ENCODE measurements around the gene PIK3CA. TPM values are rescaled to one million over a fixed set of nuclear protein-coding genes. Genes with fewer than 3 reads are reported as not detected.
A peak's percentile ranks its signal among the peaks of the same experiment; 100 is the strongest.

PIK3CA gene
- total RNA-seq, 4 donors from 2014 or later: 10.6 to 20.8 (median 17.2) TPM

GRCh38 chr3:179181993-179182551, 33.9 kb downstream of the PIK3CA start:
- Histone ChIP-seq H3K9me3 (no peaks in the 10 kb centered on the region), H3K27me3 (no peaks in the 10 kb centered on the region), H3K27ac (peak overlapping the region in 3 of 4 donors; percentile 69 to 82 (median 82)), H3K36me3 (no peaks in the 10 kb centered on the region), H3K4me1 (peaks cover 5 to 76% (median 22%) of the 10 kb centered on the region in 3 donors), H3K4me3 (no peak overlapping the region)
- no peak for DNase-seq
- 27 to 46% methylated on average over 4 of the region's 4 CpGs for WGBS, 2 donors
- intact Hi-C loops (cut with DNase I): no loop called here
- TF ChIP-seq POLR2A (IDR thresholded peaks at IDR 0.05) (no peak), CTCF (IDR thresholded peaks at IDR 0.05) (no peak)

GRCh38 chr3:179182902-179183301, 34.7 kb downstream of the PIK3CA start:
- 88 to 100% methylated on average over 1 of the region's 1 CpG for WGBS, 2 donors
- peak overlapping the region in 1 of 4 donors; percentile 82 for H3K27ac ChIP-seq
- no peak overlapping the region for H3K4me3 ChIP-seq
- H3K4me1 ChIP-seq: peaks cover 5 to 71% (median 22%) of the 10 kb centered on the region in 3 donors
- intact Hi-C loops (cut with DNase I): no loop called here
- no peak for TF ChIP-seq CTCF (IDR thresholded peaks at IDR 0.05)
- TF ChIP-seq POLR2A (IDR thresholded peaks at IDR 0.05): no peak
- H3K36me3 ChIP-seq: no peaks in the 10 kb centered on the region
- H3K9me3 ChIP-seq: no peaks in the 10 kb centered on the region
- no peaks in the 10 kb centered on the region for H3K27me3 ChIP-seq
- no peak for DNase-seq

- H3K4me3 ChIP-seq: no peak overlapping the region
- DNase-seq: no peak
- TF ChIP-seq POLR2A (IDR thresholded peaks at IDR 0.05): no peak
- WGBS, 2 donors: 44 to 61% methylated on average over 1 of the region's 1 CpG
- H3K27ac ChIP-seq: no peak overlapping the region
- no peaks in the 10 kb centered on the region for H3K36me3 ChIP-seq
- H3K9me3 ChIP-seq: no peaks in the 10 kb centered on the region
- H3K4me1 ChIP-seq: peaks cover 5 to 62% (median 25%) of the 10 kb centered on the region in 3 donors
- intact Hi-C loops (cut with DNase I): no loop called here
- H3K27me3 ChIP-seq: no peaks in the 10 kb centered on the region
Observed at GRCh38 chr3:179184826-179185225, 36.7 kb downstream of the PIK3CA start.

GRCh38 chr3:179186426-179186825, 38.3 kb downstream of the PIK3CA start:
- no peak for DNase-seq
- H3K9me3 ChIP-seq: no peaks in the 10 kb centered on the region
- intact Hi-C loops (cut with DNase I): no loop called here
- H3K4me3 ChIP-seq: no peak overlapping the region
- 68 to 69% methylated on average over 3 of the region's 3 CpGs for whole genome bisulfite sequencing, 2 donors
- H3K36me3 ChIP-seq: no peaks in the 10 kb centered on the region
- TF ChIP-seq CTCF (IDR thresholded peaks at IDR 0.05) (no peak), POLR2A (IDR thresholded peaks at IDR 0.05) (no peak)
- peaks cover 5 to 58% (median 21%) of the 10 kb centered on the region in 3 donors for H3K4me1 ChIP-seq
- H3K27me3 ChIP-seq: no peaks in the 10 kb centered on the region
- no peak overlapping the region for H3K27ac ChIP-seq

- Histone ChIP-seq H3K27ac (no peak overlapping the region), H3K36me3 (no peaks in the 10 kb centered on the region), H3K4me1 (peaks cover 0 to 28% (median 4%) of the 10 kb centered on the region in 3 donors), H3K4me3 (no peak overlapping the region), H3K27me3 (no peaks in the 10 kb centered on the region), H3K9me3 (no peaks in the 10 kb centered on the region)
- 58 to 76% methylated on average over 3 of the region's 3 CpGs for WGBS, 2 donors
- intact Hi-C loops (cut with DNase I): no loop called here
- DNase-seq: no peak
- TF ChIP-seq POLR2A (IDR thresholded peaks at IDR 0.05) (no peak), CTCF (IDR thresholded peaks at IDR 0.05) (no peak)
Observed at GRCh38 chr3:179189759-179190158, 41.6 kb downstream of the PIK3CA start.

GRCh38 chr3:179190581-179190980, 42.4 kb downstream of the PIK3CA start:
- intact Hi-C loops (cut with DNase I): no loop called here
- 71 to 76% methylated on average over 6 of the region's 6 CpGs for WGBS, 2 donors
- TF ChIP-seq POLR2A (IDR thresholded peaks at IDR 0.05): no peak
- TF ChIP-seq CTCF (IDR thresholded peaks at IDR 0.05): no peak
- Histone ChIP-seq H3K36me3 (no peaks in the 10 kb centered on the region), H3K27me3 (no peaks in the 10 kb centered on the region), H3K9me3 (no peaks in the 10 kb centered on the region), H3K4me1 (peaks cover 0 to 35% (median 5%) of the 10 kb centered on the region in 3 donors), H3K27ac (no peak overlapping the region), H3K4me3 (no peak overlapping the region)
- no peak for DNase-seq

Data from esophagus squamous epithelium (tissue), 5 donors.